D721Med (cell line): ENCODE data around the gene CPSF7.

Experiments used
- DNase-seq: peaks from one replicate; pipeline ENCODE4 v3.0.0; 2011; ENCODE audit warnings: low spot score; ENCODE audit not compliant: insufficient read length
- FAIRE-seq: peaks from 2 replicates; lab custom pipeline; 2011; peaks lifted over from hg19 to GRCh38; lab: Jason Lieb, UNC
- CTCF ChIP-seq: IDR thresholded peaks from 2 replicates; pipeline ENCODE4 v1.5.1; 2012; ENCODE audit warnings: mild to moderate bottlenecking, control low read depth; ENCODE audit not compliant: insufficient read depth; ENCODE audit errors: missing control alignments

CPSF7 gene

GRCh38 chr11:61417670-61418069 lies 12.1 kb downstream of the CPSF7 start:
- DNase-seq, result no peak
- FAIRE-seq, result no peak
- TF ChIP-seq CTCF, result no peak

- no peak for TF ChIP-seq CTCF
- FAIRE-seq (no peak), DNase-seq (no peak)
Measured at GRCh38 chr11:61416941-61417340, 12.8 kb downstream of the CPSF7 start.

- DNase-seq (no peak), FAIRE-seq (no peak)
- no peak for TF ChIP-seq CTCF
Measured at GRCh38 chr11:61415381-61415780, 14.4 kb downstream of the CPSF7 start.

- FAIRE-seq (no peak), DNase-seq (no peak)
- TF ChIP-seq CTCF, result no peak
Measured at GRCh38 chr11:61414547-61414946, 15.2 kb downstream of the CPSF7 start.

- no peak for DNase-seq
- FAIRE-seq, result no peak
- TF ChIP-seq CTCF, result no peak
Measured at GRCh38 chr11:61413496-61413895, 16.3 kb downstream of the CPSF7 start.

GRCh38 chr11:61411589-61411988 lies 18.2 kb downstream of the CPSF7 start:
- no peak for TF ChIP-seq CTCF
- FAIRE-seq (no peak), DNase-seq (no peak)

GRCh38 chr11:61406991-61407728 lies 22.6 kb downstream of the CPSF7 start:
- no peak for TF ChIP-seq CTCF
- FAIRE-seq (no peak), DNase-seq (no peak)
